Gastroesophageal sphincter (tissue), 3 donors: ENCODE data around the gene ZBTB7C.

Source experiments
- EP300 ChIP-seq: sonication (generic); formaldehyde crosslinking; IDR thresholded peaks from one replicate; pipeline ENCODE4 v1.6.1; 2017; ENCODE audit warnings: antibody characterized with exemption, mild to moderate bottlenecking
- TF ChIP-seq, protein P1 (sequence below), 4 experiments: fragments of 200-600 bp in 2 of 4; fragments of 450-650 bp in 2 of 4; sonication (generic) in 1 of 4; IDR thresholded peaks; one replicate each; pipeline ENCODE4 v1.5.1; 2017 to 2019; ENCODE audit warnings: antibody characterized with exemption in 4 of 4, mild to moderate bottlenecking in 2 of 4, moderate library complexity in 2 of 4

GRCh38 chr18:48393776-48394175 is 15.4 kb downstream of the ZBTB7C start:
- TF ChIP-seq, protein P1, sequence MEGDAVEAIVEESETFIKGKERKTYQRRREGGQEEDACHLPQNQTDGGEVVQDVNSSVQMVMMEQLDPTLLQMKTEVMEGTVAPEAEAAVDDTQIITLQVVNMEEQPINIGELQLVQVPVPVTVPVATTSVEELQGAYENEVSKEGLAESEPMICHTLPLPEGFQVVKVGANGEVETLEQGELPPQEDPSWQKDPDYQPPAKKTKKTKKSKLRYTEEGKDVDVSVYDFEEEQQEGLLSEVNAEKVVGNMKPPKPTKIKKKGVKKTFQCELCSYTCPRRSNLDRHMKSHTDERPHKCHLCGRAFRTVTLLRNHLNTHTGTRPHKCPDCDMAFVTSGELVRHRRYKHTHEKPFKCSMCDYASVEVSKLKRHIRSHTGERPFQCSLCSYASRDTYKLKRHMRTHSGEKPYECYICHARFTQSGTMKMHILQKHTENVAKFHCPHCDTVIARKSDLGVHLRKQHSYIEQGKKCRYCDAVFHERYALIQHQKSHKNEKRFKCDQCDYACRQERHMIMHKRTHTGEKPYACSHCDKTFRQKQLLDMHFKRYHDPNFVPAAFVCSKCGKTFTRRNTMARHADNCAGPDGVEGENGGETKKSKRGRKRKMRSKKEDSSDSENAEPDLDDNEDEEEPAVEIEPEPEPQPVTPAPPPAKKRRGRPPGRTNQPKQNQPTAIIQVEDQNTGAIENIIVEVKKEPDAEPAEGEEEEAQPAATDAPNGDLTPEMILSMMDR (IDR thresholded peaks at IDR 0.05): no peak
- no peak for TF ChIP-seq EP300
